Activated CD4-positive, CD25-positive, alpha-beta regulatory T cell treated with anti-CD3 and anti-CD28 coated beads, Interleukin-2, amount 50 U/mL, for 16 hours (primary cell): ENCODE measurements around the gene F2RL2.

Experiments used
- DNase-seq: peaks from one replicate; pipeline ENCODE4 v3.0.0-alpha.2; 2020; ENCODE audit warnings: low read depth, low spot score

F2RL2 gene

DNA sequence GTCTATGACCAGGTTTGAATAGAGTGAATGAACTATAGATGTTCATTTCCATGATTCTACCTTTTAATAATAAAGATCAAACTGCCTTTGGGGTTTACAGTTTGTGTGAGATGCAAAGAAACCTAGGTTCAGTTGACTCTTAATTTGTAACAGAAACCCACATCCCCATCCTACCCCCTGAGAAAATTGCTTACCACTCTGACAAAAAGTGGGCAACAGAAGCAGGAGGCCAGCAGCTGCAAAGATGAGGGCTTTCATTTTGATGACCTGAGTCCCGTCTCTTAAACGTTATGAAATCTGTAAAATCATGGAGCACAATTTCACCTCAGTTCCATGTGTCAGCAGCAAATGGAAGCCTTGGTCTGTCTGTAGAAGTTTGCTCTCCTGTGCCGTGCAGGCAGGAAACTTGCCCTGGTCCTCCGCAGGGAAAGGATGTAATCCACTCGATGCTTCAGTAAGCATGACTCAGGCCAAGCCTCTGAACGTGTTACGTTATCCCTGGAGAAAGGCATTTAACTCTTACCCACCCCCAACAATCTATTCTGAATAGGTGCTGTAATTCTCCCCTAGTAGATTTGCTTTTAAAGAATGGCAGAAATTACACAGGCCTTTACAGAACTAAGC, at the start of gene F2RL2:
Gene F2RL2 (minus strand): TSS at position 431 of the 624 bp plus-strand sequence. CDS start 173 bp downstream, at position 258.
- no peak for DNase-seq

DNA sequence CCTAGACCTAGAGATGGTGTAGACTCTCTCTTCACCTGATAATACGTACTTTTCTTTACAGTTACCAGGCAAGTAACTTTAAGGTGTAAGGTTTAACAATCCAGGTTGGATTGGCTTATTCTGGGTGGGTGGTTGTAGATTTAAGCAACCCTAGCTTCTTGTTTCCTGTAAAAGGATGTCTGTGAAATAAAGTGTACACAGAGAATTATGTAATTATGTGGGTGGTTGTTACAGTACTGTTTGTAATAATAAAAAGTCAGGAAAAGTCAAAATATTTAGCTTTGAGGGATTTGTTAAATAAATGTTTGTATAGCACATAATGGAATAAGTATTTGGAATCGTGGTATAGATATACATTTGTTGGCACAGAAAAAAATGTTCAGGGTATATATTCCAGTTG, 49.0 kb upstream of the F2RL2 start:
- no peak for DNase-seq

DNA sequence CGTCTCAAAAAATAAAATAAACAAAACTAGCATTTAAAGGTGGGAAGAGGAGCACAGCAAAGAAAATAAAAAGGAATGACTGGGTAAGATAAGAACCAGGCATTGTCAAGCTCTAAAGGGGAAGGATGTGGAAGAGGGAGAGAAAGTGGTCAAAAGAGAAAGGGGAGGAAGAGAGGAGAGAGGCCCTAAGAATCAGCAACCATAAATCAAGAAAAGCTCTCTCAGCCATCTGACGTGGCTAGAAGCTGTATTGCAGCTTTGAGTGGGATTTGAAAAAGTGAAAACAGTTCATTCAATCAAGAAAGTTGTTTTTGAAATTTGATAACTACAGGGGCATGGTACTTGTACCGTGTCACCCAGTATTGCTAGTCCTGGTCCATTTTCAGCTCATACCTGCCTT, 47.3 kb upstream of the F2RL2 start:
- DNase-seq: no peak

GRCh38 chr5:76669245-76669644, 46.0 kb upstream of the F2RL2 start:
- no peak for DNase-seq

DNA sequence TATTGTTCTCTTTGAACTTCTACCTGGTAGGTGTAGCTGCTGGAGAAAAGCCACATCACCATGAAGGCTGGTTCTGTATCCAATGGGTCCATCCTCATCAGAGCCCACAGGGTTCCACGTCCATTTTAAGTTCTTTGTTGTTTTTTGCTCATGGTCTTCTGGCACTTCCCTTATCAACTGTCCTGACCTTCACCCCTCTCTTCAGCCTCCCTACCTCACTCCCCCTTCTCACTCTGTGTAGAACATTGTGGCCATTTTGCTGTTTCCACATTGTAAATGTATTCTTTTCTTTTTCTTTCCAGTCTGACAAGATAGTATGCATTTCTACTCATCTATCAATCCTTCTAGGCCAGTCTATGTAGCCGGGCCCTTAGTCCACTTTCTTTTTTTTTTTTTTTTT, 44.3 kb upstream of the F2RL2 start:
- DNase-seq: no peak

- no peak for DNase-seq
Measured at GRCh38 chr5:76664079-76664478, 40.9 kb upstream of the F2RL2 start.

DNA sequence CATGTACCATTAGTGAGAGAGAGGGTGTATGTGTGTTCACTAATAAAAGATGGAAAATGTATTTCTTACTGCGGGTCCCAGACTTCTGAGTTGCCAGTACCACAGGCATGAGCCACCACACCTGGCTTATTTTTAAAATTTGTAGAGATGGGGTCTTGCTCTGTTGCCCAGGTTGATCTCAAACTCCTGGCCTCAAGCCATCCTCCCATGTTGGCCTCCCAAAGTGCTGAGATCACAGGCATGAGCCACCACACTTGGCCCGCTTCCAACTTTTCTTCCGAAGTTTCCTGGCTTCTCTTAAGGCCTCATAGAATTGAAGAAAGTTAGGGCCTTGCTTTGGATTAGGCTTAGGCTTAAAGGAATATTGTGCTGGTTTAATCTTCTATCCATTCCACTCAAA, 40.4 kb upstream of the F2RL2 start:
- DNase-seq: no peak

DNA sequence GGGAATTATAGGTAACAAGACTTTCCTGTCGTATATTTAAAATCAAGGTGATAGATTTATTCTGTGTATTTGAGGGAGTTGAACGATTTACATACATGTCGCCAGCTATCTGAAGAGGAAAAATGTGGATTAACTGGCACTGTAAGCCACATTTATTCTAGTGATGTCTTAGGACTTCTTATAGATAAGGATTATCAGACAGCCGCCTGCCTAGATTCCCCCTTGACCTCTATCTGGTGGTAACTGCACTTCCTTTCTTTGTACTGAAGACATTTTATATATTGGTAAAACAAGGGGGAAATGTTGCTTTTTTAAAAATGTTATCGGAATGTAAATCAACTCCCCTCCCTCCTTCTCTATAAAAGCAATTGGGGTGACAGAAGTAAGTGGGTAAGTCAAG, 39.3 kb upstream of the F2RL2 start:
- DNase-seq: no peak

- DNase-seq: no peak
Measured at GRCh38 chr5:76660360-76660759, 37.2 kb upstream of the F2RL2 start.

DNA sequence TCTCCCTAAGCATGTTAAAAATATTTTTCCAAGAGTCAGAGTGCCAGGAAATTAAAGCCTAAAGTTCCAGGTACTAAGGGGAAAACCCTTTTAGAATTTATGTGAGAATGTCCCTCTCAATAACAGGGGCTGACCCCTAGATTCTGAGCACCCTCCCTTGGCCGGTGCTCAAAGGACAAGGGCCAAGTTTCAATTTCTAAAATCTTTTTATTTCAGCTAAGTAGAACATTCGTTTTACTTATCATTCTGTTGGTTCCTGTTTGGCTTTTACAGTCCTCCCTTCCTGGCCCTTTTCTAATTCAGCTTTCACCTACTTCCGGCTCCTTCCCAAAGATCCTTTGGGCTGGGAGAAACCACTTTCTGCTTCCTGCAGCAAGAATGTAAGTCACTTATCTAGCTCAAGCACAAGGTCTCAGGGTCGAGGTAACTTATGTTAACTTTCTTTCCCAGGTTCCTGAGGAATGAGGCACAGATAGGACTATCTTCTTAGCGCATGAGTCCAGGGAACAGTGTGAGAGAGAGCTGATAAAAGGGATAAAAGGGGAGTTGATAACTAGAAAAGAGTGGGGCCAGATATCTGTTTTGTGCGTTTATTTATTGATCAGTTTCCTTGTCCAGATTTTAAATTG, 34.6 kb upstream of the F2RL2 start:
- DNase-seq: no peak

- no peak for DNase-seq
Measured at GRCh38 chr5:76657091-76657490, 33.9 kb upstream of the F2RL2 start.

GRCh38 chr5:76652809-76653414, 29.7 kb upstream of the F2RL2 start:
- DNase-seq: no peak

DNA sequence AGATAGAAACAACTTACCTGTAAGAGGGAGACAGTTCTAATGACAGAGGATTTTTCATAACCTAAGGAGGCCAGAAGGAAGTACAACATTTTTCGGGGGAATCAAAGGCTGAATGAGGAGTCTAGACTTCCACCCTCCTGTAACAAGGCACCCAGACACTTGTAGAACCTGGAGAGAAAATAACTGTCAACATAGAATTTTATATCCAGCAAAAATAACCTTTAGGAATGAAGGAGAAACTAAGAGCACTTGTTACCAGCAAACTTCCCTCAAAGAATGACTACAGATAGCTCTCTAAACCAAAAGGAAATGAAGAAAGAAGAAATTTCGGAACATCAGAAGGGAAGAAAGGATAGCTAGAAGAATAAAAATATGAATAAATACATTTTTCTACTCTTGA, 25.9 kb upstream of the F2RL2 start:
- DNase-seq: no peak

- no peak for DNase-seq
Measured at GRCh38 chr5:76643371-76643770, 20.2 kb upstream of the F2RL2 start.

GRCh38 chr5:76642390-76643040, 19.3 kb upstream of the F2RL2 start:
- no peak for DNase-seq

DNA sequence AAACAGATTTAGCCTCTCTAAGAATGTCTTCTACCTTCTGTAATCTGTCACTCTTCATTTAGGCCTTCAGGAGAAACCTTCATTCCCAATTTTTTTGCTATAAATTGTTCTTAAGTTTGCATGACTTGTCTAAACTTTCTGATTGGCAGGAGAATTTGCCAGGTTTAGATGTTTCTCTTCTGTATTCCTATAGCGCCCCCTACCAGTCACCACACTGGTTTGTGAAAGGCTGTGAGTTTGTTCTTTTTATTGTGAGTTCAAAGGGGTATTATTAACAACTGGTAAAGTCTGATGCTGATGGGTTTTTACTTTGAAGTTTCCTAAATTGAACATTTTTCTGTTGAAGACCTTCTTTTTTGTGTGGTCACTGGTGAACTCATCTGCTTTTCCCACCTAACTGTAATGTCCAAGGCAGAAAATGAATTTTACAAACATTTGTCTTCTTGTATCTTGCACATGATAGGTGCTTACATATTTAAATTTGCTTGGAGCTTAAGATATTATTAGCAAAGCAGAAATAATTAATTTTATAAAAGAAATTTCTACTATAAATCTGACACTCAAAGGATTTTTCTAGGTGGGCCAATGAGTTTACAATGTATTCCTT, 18.4 kb upstream of the F2RL2 start:
- peak; percentile 44 for DNase-seq

DNA sequence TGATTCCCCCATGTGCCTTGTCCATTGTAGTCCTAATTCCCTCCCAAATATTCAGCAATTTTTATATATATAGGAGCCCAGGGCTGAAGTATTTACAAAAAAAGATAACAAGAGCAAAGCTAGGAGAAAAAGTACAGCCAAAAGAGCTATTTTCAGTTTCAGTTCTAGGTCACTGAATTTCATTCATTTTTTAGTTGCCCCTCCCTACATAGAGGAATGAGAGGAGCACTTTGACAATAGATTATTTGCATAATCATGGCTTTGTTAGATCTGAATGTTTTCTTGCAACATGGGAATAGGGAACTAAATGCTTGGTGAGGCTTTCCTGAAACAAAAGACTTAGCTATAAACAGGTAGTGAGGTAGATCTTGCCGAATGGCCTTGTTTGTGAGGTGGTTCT, 15.3 kb upstream of the F2RL2 start:
- DNase-seq: no peak

DNA sequence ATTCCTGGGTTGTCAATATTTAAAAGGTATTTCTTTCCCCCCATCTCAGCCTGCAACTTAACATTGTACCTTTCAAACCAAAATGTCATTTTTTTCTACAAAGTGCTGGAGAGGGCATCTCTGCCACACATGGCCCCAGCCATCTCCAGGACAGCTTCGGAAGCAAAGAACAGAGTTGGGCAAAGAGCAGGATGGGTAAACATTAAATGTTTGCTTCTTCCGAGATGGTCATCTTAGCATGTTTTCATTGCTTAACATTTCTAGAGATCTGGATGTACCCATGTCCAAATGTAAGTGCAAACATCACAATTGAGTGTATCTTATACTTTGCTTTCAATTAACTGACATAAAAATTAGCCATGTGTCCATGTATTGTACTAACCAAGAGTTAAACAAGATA, 14.3 kb upstream of the F2RL2 start:
- no peak for DNase-seq

- DNase-seq: no peak
Measured at GRCh38 chr5:76634661-76635060, 11.5 kb upstream of the F2RL2 start.

DNA sequence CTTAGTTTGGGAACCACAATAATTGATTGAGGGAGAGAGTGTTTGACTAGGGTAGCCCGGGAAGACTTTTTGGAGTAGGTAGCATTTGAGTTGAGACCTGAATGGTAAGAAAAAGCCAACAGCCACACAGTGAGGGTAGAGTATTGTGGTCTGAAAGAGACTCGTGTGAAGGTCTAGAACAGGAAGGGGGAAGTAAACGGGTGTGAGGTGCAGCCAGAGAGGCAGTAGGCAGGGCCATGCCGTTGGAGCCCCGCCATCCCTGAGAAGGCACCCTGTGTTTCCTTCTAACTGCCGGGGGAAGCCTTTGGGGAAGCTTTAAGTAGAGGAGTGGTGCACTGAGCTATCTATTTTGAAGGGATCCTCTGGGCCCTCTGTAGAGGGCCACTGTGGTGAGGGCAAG, 3.5 kb upstream of the F2RL2 start:
- no peak for DNase-seq

DNA sequence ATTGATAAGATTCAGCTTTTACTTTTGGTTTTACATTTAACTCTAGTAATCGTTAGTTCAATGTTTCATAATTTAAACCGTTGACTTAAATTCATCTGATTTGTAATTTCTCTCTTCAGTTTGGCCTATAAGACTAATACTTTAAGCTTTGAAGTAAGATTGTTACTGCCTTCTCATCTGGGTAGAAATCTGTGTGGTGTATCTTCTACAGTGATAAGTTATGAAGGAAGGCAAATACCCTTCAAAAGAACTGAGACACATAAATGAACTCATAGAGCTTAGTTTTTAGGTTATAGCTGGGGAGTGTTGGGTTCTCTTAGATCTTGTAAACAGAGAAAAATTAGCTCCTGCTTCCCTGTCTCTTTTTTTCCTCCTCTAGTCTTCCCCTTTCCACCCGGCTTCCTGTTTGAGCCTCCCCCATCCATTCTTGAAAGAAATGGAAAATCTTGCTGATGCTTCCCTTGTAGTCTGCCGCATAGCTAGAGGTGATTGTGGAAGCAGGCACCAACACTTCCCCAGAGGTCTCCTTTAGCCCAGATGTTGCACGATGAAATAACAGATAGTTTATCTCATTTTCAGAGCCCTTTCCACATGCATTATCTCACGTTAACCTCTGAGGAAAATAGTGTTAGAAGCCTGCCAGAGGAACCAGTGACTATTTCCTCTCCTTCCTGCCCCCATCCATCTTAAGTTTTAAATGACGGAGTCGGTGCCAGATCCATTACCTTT, 2.0 kb upstream of the F2RL2 start:
- no peak for DNase-seq

- no peak for DNase-seq
Measured at GRCh38 chr5:76622076-76622475, 1.1 kb downstream of the F2RL2 start.
